OCI-LY7 (cell line): Measurements from ENCODE around the gene XPOT.

Source experiments
- EZH2phosphoT487 ChIP-seq: fragments of 200-600 bp; sonication (generic); IDR thresholded peaks from 2 replicates; pipeline ENCODE4 v1.6.1; 2018; ENCODE audit warnings: low read depth, borderline replicate concordance, mild to moderate bottlenecking, mixed run types, antibody characterized with exemption, low read length, moderate library complexity, mixed read lengths
- TF ChIP-seq, protein P1 (sequence below): fragments of 200-600 bp; sonication (generic); conservative IDR thresholded peaks from 2 replicates; pipeline ENCODE4 v1.5.1; 2014; ENCODE audit warnings: mild to moderate bottlenecking, antibody characterized with exemption, low read length, moderate library complexity, mixed read lengths

DNA sequence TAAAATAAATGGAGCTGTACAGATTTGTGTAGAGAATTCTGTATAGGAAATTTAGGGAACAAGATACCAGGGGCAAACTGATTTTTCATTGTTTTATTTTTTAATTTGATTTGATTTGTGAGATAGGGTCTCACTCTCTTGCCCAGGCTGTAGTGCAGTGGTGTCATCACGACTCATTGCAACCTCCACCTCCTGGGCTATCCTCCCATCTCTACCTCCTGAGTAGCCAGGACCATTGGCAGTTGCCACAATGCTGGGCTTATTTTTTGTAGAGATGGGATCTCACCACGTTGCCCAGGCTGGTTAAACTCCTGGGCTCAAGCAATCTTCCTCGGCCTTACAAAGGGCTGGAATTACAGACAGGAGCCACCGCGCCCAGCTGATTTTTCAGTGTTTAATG lies 29.7 kb downstream of the XPOT start:
- TF ChIP-seq, protein P1, sequence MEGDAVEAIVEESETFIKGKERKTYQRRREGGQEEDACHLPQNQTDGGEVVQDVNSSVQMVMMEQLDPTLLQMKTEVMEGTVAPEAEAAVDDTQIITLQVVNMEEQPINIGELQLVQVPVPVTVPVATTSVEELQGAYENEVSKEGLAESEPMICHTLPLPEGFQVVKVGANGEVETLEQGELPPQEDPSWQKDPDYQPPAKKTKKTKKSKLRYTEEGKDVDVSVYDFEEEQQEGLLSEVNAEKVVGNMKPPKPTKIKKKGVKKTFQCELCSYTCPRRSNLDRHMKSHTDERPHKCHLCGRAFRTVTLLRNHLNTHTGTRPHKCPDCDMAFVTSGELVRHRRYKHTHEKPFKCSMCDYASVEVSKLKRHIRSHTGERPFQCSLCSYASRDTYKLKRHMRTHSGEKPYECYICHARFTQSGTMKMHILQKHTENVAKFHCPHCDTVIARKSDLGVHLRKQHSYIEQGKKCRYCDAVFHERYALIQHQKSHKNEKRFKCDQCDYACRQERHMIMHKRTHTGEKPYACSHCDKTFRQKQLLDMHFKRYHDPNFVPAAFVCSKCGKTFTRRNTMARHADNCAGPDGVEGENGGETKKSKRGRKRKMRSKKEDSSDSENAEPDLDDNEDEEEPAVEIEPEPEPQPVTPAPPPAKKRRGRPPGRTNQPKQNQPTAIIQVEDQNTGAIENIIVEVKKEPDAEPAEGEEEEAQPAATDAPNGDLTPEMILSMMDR = no peak
- no peak for TF ChIP-seq EZH2phosphoT487
